PFSK-1 (cell line): Measurements from ENCODE around the gene ANKRD12.

Experiments used
- FOXP2 ChIP-seq: optimal IDR thresholded peaks from 2 replicates; pipeline ENCODE3; 2011; ENCODE audit warnings: borderline replicate concordance, control low read depth, inconsistent platforms; ENCODE audit not compliant: insufficient read depth; ENCODE audit errors: extremely low read length, extremely low read depth
- POLR2AphosphoS5 ChIP-seq: IDR thresholded peaks from 2 replicates; pipeline ENCODE4 v1.6.1; 2012; ENCODE audit warnings: low read depth, mild to moderate bottlenecking, control low read depth, low read length, moderate library complexity
- REST ChIP-seq, 2 experiments: IDR thresholded peaks; 2 replicates each; pipeline versions ENCODE4 v1.6.1 to v1.8.0; 2011 to 2012; ENCODE audit warnings: low read depth in 2 of 2, low read length in 2 of 2, control low read depth in 1 of 2, inconsistent platforms in 1 of 2, mild to moderate bottlenecking in 1 of 2, moderate library complexity in 1 of 2; ENCODE audit not compliant: insufficient read depth in 1 of 2
- SIN3A ChIP-seq: IDR thresholded peaks from 2 replicates; pipeline ENCODE4 v1.6.1; 2012; ENCODE audit warnings: mild to moderate bottlenecking, low read length, moderate library complexity, borderline replicate concordance; ENCODE audit not compliant: insufficient read depth
- TAF1 ChIP-seq: IDR thresholded peaks from 2 replicates; pipeline ENCODE4 v1.6.1; 2012; ENCODE audit warnings: low read length, control low read depth, borderline replicate concordance; ENCODE audit not compliant: insufficient read depth

GRCh38 chr18:9234528-9234927, 97.9 kb downstream of the ANKRD12 start:
- no peak for TF ChIP-seq SIN3A
- no peak for TF ChIP-seq POLR2AphosphoS5
- no peak for TF ChIP-seq TAF1
- no peak for TF ChIP-seq FOXP2
- TF ChIP-seq REST (IDR thresholded peaks at IDR 0.05; ENCODE audit: insufficient read depth in 1 of 2, low read depth in 2 of 2, low read length in 2 of 2), result no peak
